ENCODE data around the gene CDC42BPA. TPM values are rescaled to one million over a fixed set of nuclear protein-coding genes. Genes with fewer than 3 reads are reported as not detected.

Gene CDC42BPA
- total and polyA plus RNA-seq, 7 experiments from 2014 or later, result 0.05 to 2.0 (median 1.2) TPM; not detected in 1

GRCh38 chr1:226954337-226954736 lies 364.0 kb downstream of the CDC42BPA start:
- Histone ChIP-seq H3K4me3 (ENCODE audit: low read length) (no peak overlapping the region), H3K36me3 (ENCODE audit: control insufficient read depth in 2 of 3, insufficient read depth in 3 of 3, low read length in 3 of 3) (peaks cover 0 to 6% (median 0%) of the 10 kb centered on the region in 3 experiments), H3K27ac (ENCODE audit: low read depth, low read length) (no peak overlapping the region), H3K27me3 (ENCODE audit: control insufficient read depth in 2 of 2, insufficient read depth in 2 of 2, low read length in 2 of 2) (no peaks in the 10 kb centered on the region), H3K9me3 (ENCODE audit: control insufficient read depth in 2 of 3, low read length in 3 of 3) (no peaks in the 10 kb centered on the region), H3K4me1 (ENCODE audit: control insufficient read depth in 2 of 2, insufficient read depth in 2 of 2, low read length in 2 of 2) (peaks cover 0 to 8% of the 10 kb centered on the region in 2 donors)
- Mint-ChIP-seq H3K27ac (peak overlapping the region in 1 of 9 donors; percentile 46), H3K27me3 (no peaks in the 10 kb centered on the region), H3K4me1 (peaks cover 6 to 62% (median 50%) of the 10 kb centered on the region in 7 donors), H3K4me3 (no peak overlapping the region), H3K9me3 (peaks cover 0 to 11% (median 0%) of the 10 kb centered on the region in 11 donors), H3K36me3 (peaks cover 0 to 32% (median 28%) of the 10 kb centered on the region in 5 donors)
- no peak for ATAC-seq
- ChIA-PET CTCF (no interaction called here), POLR2A (no interaction called here)
- DNase-seq, result no peak
- intact Hi-C loops (cut with micrococcal nuclease), result no loop called here

GRCh38 chr1:226953175-226953800 lies 365.0 kb downstream of the CDC42BPA start:
- Mint-ChIP-seq H3K36me3 (peaks cover under 1 to 30% (median 22%) of the 10 kb centered on the region in 5 donors), H3K9me3 (peaks cover 0 to 11% (median 0%) of the 10 kb centered on the region in 11 donors), H3K27me3 (no peaks in the 10 kb centered on the region), H3K4me1 (peaks cover 6 to 63% (median 52%) of the 10 kb centered on the region in 7 donors), H3K4me3 (no peak overlapping the region), H3K27ac (peak overlapping the region in 3 of 9 donors; percentile 6 to 40 (median 28))
- intact Hi-C loops (cut with micrococcal nuclease), result no loop called here
- ATAC-seq (no peak), DNase-seq (no peak)
- Histone ChIP-seq H3K27me3 (ENCODE audit: control insufficient read depth in 2 of 2, insufficient read depth in 2 of 2, low read length in 2 of 2) (no peaks in the 10 kb centered on the region), H3K27ac (ENCODE audit: low read depth, low read length) (no peak overlapping the region), H3K4me3 (ENCODE audit: low read length) (no peak overlapping the region), H3K4me1 (ENCODE audit: control insufficient read depth in 2 of 2, insufficient read depth in 2 of 2, low read length in 2 of 2) (no peaks in the 10 kb centered on the region), H3K9me3 (ENCODE audit: control insufficient read depth in 2 of 3, low read length in 3 of 3) (no peaks in the 10 kb centered on the region), H3K36me3 (ENCODE audit: control insufficient read depth in 2 of 3, insufficient read depth in 3 of 3, low read length in 3 of 3) (peaks cover 0 to 8% (median 0%) of the 10 kb centered on the region in 3 experiments)
- ChIA-PET POLR2A (no interaction called here), CTCF (no interaction called here)

GRCh38 chr1:226952118-226952441 lies 366.2 kb downstream of the CDC42BPA start:
- H3K27ac Mint-ChIP-seq, result no peak overlapping the region
- H3K4me1 Mint-ChIP-seq, result peaks cover 6 to 59% (median 45%) of the 10 kb centered on the region in 7 donors
- DNase-seq, result no peak

GRCh38 chr1:226951286-226952117 lies 366.8 kb downstream of the CDC42BPA start:
- Histone ChIP-seq H3K4me3 (ENCODE audit: low read length) (no peak overlapping the region), H3K27ac (ENCODE audit: low read depth, low read length) (no peak overlapping the region), H3K27me3 (ENCODE audit: control insufficient read depth in 2 of 2, insufficient read depth in 2 of 2, low read length in 2 of 2) (no peaks in the 10 kb centered on the region), H3K4me1 (ENCODE audit: control insufficient read depth in 2 of 2, insufficient read depth in 2 of 2, low read length in 2 of 2) (no peaks in the 10 kb centered on the region), H3K9me3 (ENCODE audit: control insufficient read depth in 2 of 3, low read length in 3 of 3) (no peaks in the 10 kb centered on the region), H3K36me3 (ENCODE audit: control insufficient read depth in 2 of 3, insufficient read depth in 3 of 3, low read length in 3 of 3) (peaks cover 0 to 8% (median 0%) of the 10 kb centered on the region in 3 experiments)
- ChIA-PET CTCF (no interaction called here), POLR2A (interaction anchor here (0.8 kb wide), 2 partner anchors 15 to 645 kb away, joined by 3 read pairs; no protein-coding TSS in a partner anchor)
- Mint-ChIP-seq H3K4me1 (peaks cover 6 to 65% (median 50%) of the 10 kb centered on the region in 7 donors), H3K9me3 (peaks cover 0 to 6% (median 0%) of the 10 kb centered on the region in 11 donors), H3K4me3 (no peak overlapping the region), H3K36me3 (peaks cover 3 to 26% (median 15%) of the 10 kb centered on the region in 5 donors), H3K27me3 (no peaks in the 10 kb centered on the region), H3K27ac (no peak overlapping the region)
- no peak for DNase-seq
- no peak for ATAC-seq
- intact Hi-C loops (cut with micrococcal nuclease), result no loop called here

More at GRCh38 chr1:226952118-226952441, 366.2 kb downstream of the CDC42BPA start:
- Mint-ChIP-seq H3K36me3 (peaks cover 3 to 26% (median 17%) of the 10 kb centered on the region in 5 donors), H3K27me3 (no peaks in the 10 kb centered on the region), H3K9me3 (peaks cover 0 to 7% (median 0%) of the 10 kb centered on the region in 11 donors), H3K4me3 (no peak overlapping the region)
- ChIA-PET CTCF (no interaction called here), POLR2A (interaction anchor here (0.6 kb wide), 1 partner anchor 123 kb away, joined by 3 read pairs; no protein-coding TSS in a partner anchor)
- Histone ChIP-seq H3K27ac (ENCODE audit: low read depth, low read length) (no peak overlapping the region), H3K4me3 (ENCODE audit: low read length) (no peak overlapping the region), H3K4me1 (ENCODE audit: control insufficient read depth in 2 of 2, insufficient read depth in 2 of 2, low read length in 2 of 2) (no peaks in the 10 kb centered on the region), H3K27me3 (ENCODE audit: control insufficient read depth in 2 of 2, insufficient read depth in 2 of 2, low read length in 2 of 2) (no peaks in the 10 kb centered on the region), H3K36me3 (ENCODE audit: control insufficient read depth in 2 of 3, insufficient read depth in 3 of 3, low read length in 3 of 3) (peaks cover 0 to 8% (median 0%) of the 10 kb centered on the region in 3 experiments), H3K9me3 (ENCODE audit: control insufficient read depth in 2 of 3, low read length in 3 of 3) (no peaks in the 10 kb centered on the region)
- ATAC-seq, result no peak
- intact Hi-C loops (cut with micrococcal nuclease), result no loop called here

GRCh38 chr1:226950871-226951270 lies 367.4 kb downstream of the CDC42BPA start:
- Mint-ChIP-seq H3K4me3 (no peak overlapping the region), H3K36me3 (peaks cover 3 to 28% (median 15%) of the 10 kb centered on the region in 5 donors), H3K27ac (peak overlapping the region in 1 of 9 donors; percentile 59), H3K4me1 (peaks cover 6 to 71% (median 55%) of the 10 kb centered on the region in 7 donors), H3K27me3 (no peaks in the 10 kb centered on the region), H3K9me3 (peaks cover 0 to 6% (median 0%) of the 10 kb centered on the region in 11 donors)
- Histone ChIP-seq H3K9me3 (ENCODE audit: control insufficient read depth in 2 of 3, low read length in 3 of 3) (no peaks in the 10 kb centered on the region), H3K27me3 (ENCODE audit: control insufficient read depth in 2 of 2, insufficient read depth in 2 of 2, low read length in 2 of 2) (no peaks in the 10 kb centered on the region), H3K4me3 (ENCODE audit: low read length) (no peak overlapping the region), H3K27ac (ENCODE audit: low read depth, low read length) (no peak overlapping the region), H3K36me3 (ENCODE audit: control insufficient read depth in 2 of 3, insufficient read depth in 3 of 3, low read length in 3 of 3) (peaks cover 0 to 8% (median 0%) of the 10 kb centered on the region in 3 experiments), H3K4me1 (ENCODE audit: control insufficient read depth in 2 of 2, insufficient read depth in 2 of 2, low read length in 2 of 2) (no peaks in the 10 kb centered on the region)
- ChIA-PET POLR2A (interaction anchor here (0.8 kb wide), 2 partner anchors 14 to 645 kb away, joined by 3 read pairs; no protein-coding TSS in a partner anchor), CTCF (no interaction called here)
- intact Hi-C loops (cut with micrococcal nuclease), result no loop called here
- DNase-seq, result no peak
- no peak for ATAC-seq

DNA sequence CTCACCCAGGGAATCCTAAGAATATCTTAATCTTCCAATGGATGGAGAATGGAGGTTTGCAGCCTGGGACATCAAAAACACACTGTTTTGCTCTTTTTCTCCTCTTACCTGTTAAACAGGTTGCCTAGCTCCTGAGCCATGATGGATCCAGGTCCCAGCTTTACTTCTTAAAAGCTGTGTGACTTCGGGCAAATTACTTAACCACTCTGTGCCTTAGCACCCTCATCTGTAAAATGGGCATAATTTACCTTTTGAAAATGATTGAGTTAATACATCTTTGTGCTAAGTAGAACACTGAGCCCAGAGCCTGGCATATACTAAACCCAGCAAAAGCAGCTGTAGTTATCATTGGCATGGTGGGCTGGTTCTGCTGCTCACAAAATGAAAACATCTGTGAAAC lies 368.0 kb downstream of the CDC42BPA start:
- ATAC-seq, result no peak
- CTCF ChIA-PET, result no interaction called here

More for the DNA sequence above, 368.0 kb downstream of the CDC42BPA start:
- H3K27me3 Mint-ChIP-seq, result no peaks in the 10 kb centered on the region
- peaks cover 3 to 29% (median 15%) of the 10 kb centered on the region in 5 donors for H3K36me3 Mint-ChIP-seq
- intact Hi-C loops (cut with micrococcal nuclease), result no loop called here
- Histone ChIP-seq H3K36me3 (ENCODE audit: control insufficient read depth in 2 of 3, insufficient read depth in 3 of 3, low read length in 3 of 3) (peaks cover 0 to 8% (median 0%) of the 10 kb centered on the region in 3 experiments), H3K27me3 (ENCODE audit: control insufficient read depth in 2 of 2, insufficient read depth in 2 of 2, low read length in 2 of 2) (no peaks in the 10 kb centered on the region), H3K9me3 (ENCODE audit: control insufficient read depth in 2 of 3, low read length in 3 of 3) (no peaks in the 10 kb centered on the region), H3K4me1 (ENCODE audit: control insufficient read depth in 2 of 2, insufficient read depth in 2 of 2, low read length in 2 of 2) (no peaks in the 10 kb centered on the region), H3K27ac (ENCODE audit: low read depth, low read length) (no peak overlapping the region), H3K4me3 (ENCODE audit: low read length) (no peak overlapping the region)
- DNase-seq, result no peak
- POLR2A ChIA-PET, result interaction anchor here (1.4 kb wide), 1 partner anchor 10 kb away, joined by 10 read pairs; the partner anchor contains the start of gene COQ8A
- H3K27ac Mint-ChIP-seq, result no peak overlapping the region
- no peak overlapping the region for H3K4me3 Mint-ChIP-seq
- H3K9me3 Mint-ChIP-seq, result peaks cover 0 to 6% (median 0%) of the 10 kb centered on the region in 11 donors
- peaks cover 6 to 76% (median 57%) of the 10 kb centered on the region in 7 donors for H3K4me1 Mint-ChIP-seq

All from naive thymus-derived CD4-positive, alpha-beta T cell (primary cell).